Stimulated activated CD8-positive, alpha-beta memory T cell treated with anti-CD3 and anti-CD28 coated beads, Interleukin-7, amount 100 ng/mL, for 24 hours (primary cell): ENCODE data around the gene MROH2A.

Experiments
- DNase-seq: peaks from one replicate; pipeline ENCODE4 v3.0.0-alpha.2; 2020; ENCODE audit warnings: low read depth

MROH2A gene

GRCh38 chr2:233838726-233839446 lies 60.8 kb downstream of the MROH2A start:
- no peak for DNase-seq

GRCh38 chr2:233839447-233839820 lies 61.3 kb downstream of the MROH2A start:
- no peak for DNase-seq

- DNase-seq: no peak
These were observed 62.4 kb downstream of the MROH2A start for GRCh38 chr2:233840520-233840919.

GRCh38 chr2:233841183-233841582 lies 63.1 kb downstream of the MROH2A start:
- no peak for DNase-seq

- no peak for DNase-seq
These were observed 66.1 kb downstream of the MROH2A start for GRCh38 chr2:233844064-233844807.

GRCh38 chr2:233844836-233845235 lies 66.7 kb downstream of the MROH2A start:
- no peak for DNase-seq

GRCh38 chr2:233845301-233846060 lies 67.4 kb downstream of the MROH2A start:
- DNase-seq: no peak

GRCh38 chr2:233846387-233847247 lies 68.5 kb downstream of the MROH2A start:
- no peak for DNase-seq

- DNase-seq: no peak
These were observed 69.2 kb downstream of the MROH2A start for GRCh38 chr2:233847248-233847898.

GRCh38 chr2:233848276-233848675 lies 70.1 kb downstream of the MROH2A start:
- no peak for DNase-seq

- DNase-seq: no peak
These were observed 71.6 kb downstream of the MROH2A start for GRCh38 chr2:233849607-233850271.

- DNase-seq: no peak
These were observed 72.6 kb downstream of the MROH2A start for GRCh38 chr2:233850745-233851144.

GRCh38 chr2:233851169-233851568 lies 73.0 kb downstream of the MROH2A start:
- DNase-seq: no peak

GRCh38 chr2:233852056-233852455 lies 73.9 kb downstream of the MROH2A start:
- DNase-seq: no peak

- DNase-seq: no peak
These were observed 75.2 kb downstream of the MROH2A start for GRCh38 chr2:233853353-233853752.

GRCh38 chr2:233853883-233854240 lies 75.7 kb downstream of the MROH2A start:
- DNase-seq: no peak

GRCh38 chr2:233854241-233854981 lies 76.3 kb downstream of the MROH2A start, which contains the start of gene HJURP:
HJURP (minus strand) TSS chr2:233854535; CDS start chr2:233854500, 35 bp downstream.
- peak; percentile 83 for DNase-seq

GRCh38 chr2:233855345-233855744 lies 77.2 kb downstream of the MROH2A start:
- no peak for DNase-seq

GRCh38 chr2:233856184-233856583 lies 78.1 kb downstream of the MROH2A start:
- DNase-seq: no peak

- peak; percentile 32 for DNase-seq
These were observed 79.5 kb downstream of the MROH2A start for GRCh38 chr2:233857511-233858141.
